ENCODE data around the gene BABAM2. TPM values are rescaled to one million over a fixed set of nuclear protein-coding genes. Genes with fewer than 3 reads are reported as not detected.

Gene BABAM2
- total RNA-seq, 1 experiment from 2014 or later: 27.1 TPM

GRCh38 chr2:28276076-28276618 lies 385.6 kb downstream of the BABAM2 start:
- Mint-ChIP-seq H3K36me3 (ENCODE audit: insufficient read depth in 1 of 3, low read depth in 3 of 3) (no peaks in the 10 kb centered on the region), H3K4me3 (no peak overlapping the region), H3K4me1 (peaks cover 17 to 20% of the 10 kb centered on the region in 2 experiments), H3K27ac (no peak overlapping the region), H3K9me3 (no peaks in the 10 kb centered on the region), H3K27me3 (ENCODE audit: low read depth) (no peaks in the 10 kb centered on the region)
- no peak overlapping the region for H4K91ac ChIP-seq (ENCODE audit: insufficient read length, low read depth, low read length)
- H3K23me2 ChIP-seq (ENCODE audit: insufficient read length, low read depth, low read length, poor library complexity, severe bottlenecking): no peaks in the 10 kb centered on the region
- no peaks in the 10 kb centered on the region for H3K9me3 ChIP-seq (ENCODE audit: control insufficient read depth, low read depth, low read length)
- H3K23ac ChIP-seq (ENCODE audit: insufficient read length, low read depth, low read length): no peak overlapping the region
- H3K18ac ChIP-seq (ENCODE audit: insufficient read length, low read depth, low read length): no peak overlapping the region
- no peak overlapping the region for H2BK120ac ChIP-seq (ENCODE audit: low read depth, low read length, poor library complexity, severe bottlenecking)
- no peaks in the 10 kb centered on the region for H3K79me1 ChIP-seq (ENCODE audit: insufficient read depth, low read depth, low read length, poor library complexity, severe bottlenecking)
- H2BK20ac ChIP-seq (ENCODE audit: low read depth, low read length, poor library complexity, severe bottlenecking): no peak overlapping the region
- H3K79me2 ChIP-seq (ENCODE audit: insufficient read depth, low read length): no peaks in the 10 kb centered on the region; the same call in 1 of the 2 replicates
- no peak overlapping the region for H3K14ac ChIP-seq (ENCODE audit: insufficient read depth, low read length)
- no peak overlapping the region for H4K5ac ChIP-seq (ENCODE audit: insufficient read length, low read depth, low read length)
- H3K27me3 ChIP-seq (ENCODE audit: insufficient read depth, low read length): no peaks in the 10 kb centered on the region
- no peak overlapping the region for H2BK5ac ChIP-seq (ENCODE audit: insufficient read length, low read length)
- no peak overlapping the region for H2BK15ac ChIP-seq (ENCODE audit: low read depth, low read length)
- no peak overlapping the region for H4K8ac ChIP-seq (replicated peaks; ENCODE audit: insufficient read length, low read depth, low read length)
- no peak for DNase-seq
- no peak overlapping the region for H2AFZ ChIP-seq (ENCODE audit: low read length)
- no peak overlapping the region for H2AK5ac ChIP-seq (ENCODE audit: insufficient read length, low read length)
- no peaks in the 10 kb centered on the region for H4K20me1 ChIP-seq (ENCODE audit: control insufficient read depth, insufficient read depth, insufficient read length)
- no peak overlapping the region for H3K4me2 ChIP-seq (ENCODE audit: insufficient read depth, insufficient read length, low read length)
- no peak overlapping the region for H3K27ac ChIP-seq (ENCODE audit: insufficient read length, low read depth, low read length)
- no peak overlapping the region for H2BK12ac ChIP-seq (ENCODE audit: insufficient read length, low read depth, low read length)
- 100% methylated on average over 1 of the region's 11 CpGs for WGBS (ENCODE audit: extremely low coverage, insufficient read length, low lambda C conversion rate)
- H3K9ac ChIP-seq (ENCODE audit: extremely low read depth, insufficient read length, low read length): no peak overlapping the region
- no peak overlapping the region for H3T11ph ChIP-seq (ENCODE audit: low read length)
- no peak for TF ChIP-seq CTCF (conservative IDR thresholded peaks at IDR 0.05)
- no peak overlapping the region for H3K4ac ChIP-seq (ENCODE audit: low read depth, low read length)
- no peak overlapping the region for H3K56ac ChIP-seq (ENCODE audit: insufficient read length, low read depth, low read length)
- peaks cover 9% of the 10 kb centered on the region for H3K4me1 ChIP-seq (ENCODE audit: insufficient read depth, low read length)

Measured in H9 (cell line).